IMR-90 (cell line): ENCODE results near the gene DNAJB4. TPM values are rescaled to one million over a fixed set of nuclear protein-coding genes. Genes with fewer than 3 reads are reported as not detected.

Source experiments
- ATAC-seq: fragments of 200-7000 bp; cut with Tn5 transposase; 2 replicates; pipeline ENCODE4 v1.9.1; 2020; ENCODE audit warnings: low read depth, mild to moderate bottlenecking, moderate library complexity
- BruUV-seq: library from RNA; stranded (reverse); fragments of 400-500 nt; replicated peaks from 2 replicates; lab custom pipeline; 2021; lab: Mats Ljungman, UMichigan
- CTCF ChIA-PET: fragments of 300-600 bp; formaldehyde crosslinking; extraction: SDS; loops from one replicate; lab custom pipeline; 2021; ENCODE audit warnings: antibody characterized with exemption; lab: Yijun Ruan, JAX
- POLR2A ChIA-PET: fragments of 300-600 bp; sonication (Branson Sonifier 250); formaldehyde crosslinking; loops from one replicate; lab custom pipeline; 2022; ENCODE audit warnings: antibody characterized with exemption; ENCODE audit not compliant: unreplicated experiment; lab: Charles Lee
- DNase-seq: peaks from one replicate; pipeline ENCODE4 v3.0.0; 2013
- H2AFZ ChIP-seq: replicated peaks from 2 replicates; pipeline ENCODE3; 2013; ENCODE audit warnings: low read length, mild to moderate bottlenecking; ENCODE audit not compliant: poor library complexity
- H2AK5ac ChIP-seq: 2 replicates; pipeline ENCODE4 v1.6.1; 2013; ENCODE audit warnings: low read depth, low read length, inconsistent platforms
- H2AK9ac ChIP-seq: replicated peaks from 2 replicates; pipeline ENCODE3; 2013; ENCODE audit warnings: mild to moderate bottlenecking, low read depth, low read length, moderate library complexity; ENCODE audit not compliant: poor library complexity
- H2BK120ac ChIP-seq: 2 replicates; pipeline ENCODE4 v1.6.1; 2013; ENCODE audit warnings: low read depth, low read length, inconsistent platforms
- H2BK15ac ChIP-seq: 3 replicates; pipeline ENCODE4 v1.6.1; 2013; ENCODE audit warnings: low read depth, low read length, inconsistent platforms
- H2BK20ac ChIP-seq: 2 replicates; pipeline ENCODE4 v1.6.1; 2013; ENCODE audit warnings: low read depth, mild to moderate bottlenecking, inconsistent platforms, low read length, moderate library complexity
- H2BK5ac ChIP-seq: 2 replicates; pipeline ENCODE4 v1.6.1; 2013; ENCODE audit warnings: mild to moderate bottlenecking, low read depth, low read length, inconsistent platforms; ENCODE audit not compliant: poor library complexity, severe bottlenecking
- H3K14ac ChIP-seq: replicated peaks from 2 replicates; pipeline ENCODE4 v1.6.1; 2013; ENCODE audit warnings: low read depth, low read length, inconsistent platforms
- H3K18ac ChIP-seq: 2 replicates; pipeline ENCODE4 v1.6.1; 2013; ENCODE audit warnings: low read depth, low read length, control low read depth
- H3K23ac ChIP-seq: 2 replicates; pipeline ENCODE4 v1.6.1; 2013; ENCODE audit warnings: low read depth, low read length, inconsistent platforms
- H3K27ac ChIP-seq: 2 replicates; pipeline ENCODE4 v1.5.1; 2013; ENCODE audit warnings: mild to moderate bottlenecking, control low read depth, low read length; ENCODE audit not compliant: insufficient read depth
- H3K27me3 ChIP-seq: 2 replicates; pipeline ENCODE4 v1.6.1; 2013; ENCODE audit warnings: low read length; ENCODE audit not compliant: control insufficient read depth, insufficient read depth
- H3K36me3 ChIP-seq: 2 replicates; pipeline ENCODE4 v1.6.1; 2013; ENCODE audit warnings: low read length, mixed read lengths; ENCODE audit not compliant: control insufficient read depth, insufficient read depth
- H3K4ac ChIP-seq: 2 replicates; pipeline ENCODE4 v1.6.1; 2013; ENCODE audit warnings: low read depth, low read length, inconsistent platforms
- H3K4me1 ChIP-seq: 2 replicates; pipeline ENCODE4 v1.6.1; 2013; ENCODE audit warnings: low read length, mixed read lengths; ENCODE audit not compliant: control insufficient read depth, insufficient read depth
- H3K4me2 ChIP-seq: 2 replicates; pipeline ENCODE4 v1.6.1; 2013; ENCODE audit warnings: low read depth, mild to moderate bottlenecking, control low read depth, low read length, moderate library complexity
- H3K4me3 ChIP-seq: 2 replicates; pipeline ENCODE4 v1.5.1; 2013; ENCODE audit warnings: low read depth, mild to moderate bottlenecking, control low read depth, low read length, moderate library complexity; ENCODE audit not compliant: insufficient read depth
- H3K56ac ChIP-seq: 2 replicates; pipeline ENCODE4 v1.6.1; 2013; ENCODE audit warnings: low read length, inconsistent platforms; ENCODE audit not compliant: insufficient read depth; ENCODE audit errors: extremely low read depth
- H3K79me1 ChIP-seq, 2 experiments: 2 replicates each; pipeline ENCODE4 v1.6.1; 2013; ENCODE audit warnings: low read length in 2 of 2, inconsistent platforms in 1 of 2, low read depth in 1 of 2
- H3K9ac ChIP-seq: 2 replicates; pipeline ENCODE4 v1.6.1; 2013; ENCODE audit warnings: low read depth, low read length, control low read depth
- H3K9me1 ChIP-seq: 2 replicates; pipeline ENCODE4 v1.6.1; 2013; ENCODE audit warnings: low read length, inconsistent platforms; ENCODE audit not compliant: insufficient read depth
- H3K9me3 ChIP-seq: 2 replicates; pipeline ENCODE4 v1.6.1; 2013; ENCODE audit warnings: low read length; ENCODE audit not compliant: control insufficient read depth, insufficient read depth
- H4K20me1 ChIP-seq: 2 replicates; pipeline ENCODE4 v1.6.1; 2013; ENCODE audit warnings: low read length, inconsistent platforms; ENCODE audit not compliant: insufficient read depth
- H4K5ac ChIP-seq: 2 replicates; pipeline ENCODE4 v1.6.1; 2013; ENCODE audit warnings: mild to moderate bottlenecking, low read depth, low read length, control low read depth
- H4K8ac ChIP-seq, 2 experiments: 2 replicates each; pipeline ENCODE4 v1.6.1; 2013; ENCODE audit warnings: low read depth in 2 of 2, low read length in 2 of 2, control low read depth in 1 of 2, inconsistent platforms in 1 of 2
- H4K91ac ChIP-seq: 2 replicates; pipeline ENCODE4 v1.6.1; 2013; ENCODE audit warnings: low read depth, low read length, inconsistent platforms; ENCODE audit not compliant: insufficient read depth
- BHLHE40 ChIP-seq: fragments of 150-350 bp; IDR thresholded peaks from 2 replicates; pipeline ENCODE4 v1.6.1; 2016; ENCODE audit warnings: mild to moderate bottlenecking, low read depth, low read length
- CEBPB ChIP-seq: IDR thresholded peaks from 2 replicates; pipeline ENCODE4 v1.6.1; 2012; ENCODE audit warnings: low read depth, low read length, improper control_type of control experiment
- CHD1 ChIP-seq: IDR thresholded peaks from 2 replicates; pipeline ENCODE4 v1.6.1; 2012; ENCODE audit warnings: low read depth, low read length, improper control_type of control experiment
- CTCF ChIP-seq: conservative IDR thresholded peaks from 2 replicates; pipeline ENCODE4 v1.5.1; 2012; ENCODE audit warnings: mild to moderate bottlenecking, low read depth, low read length, improper control_type of control experiment
- ELK1 ChIP-seq: fragments of 150-350 bp; IDR thresholded peaks from 2 replicates; pipeline ENCODE4 v1.6.1; 2016; ENCODE audit warnings: low read depth, mild to moderate bottlenecking, low read length, moderate library complexity, borderline replicate concordance
- FOS ChIP-seq: fragments of 150-350 bp; IDR thresholded peaks from 2 replicates; pipeline ENCODE4 v1.6.1; 2016; ENCODE audit warnings: low read depth, low read length
- MAFK ChIP-seq: IDR thresholded peaks from 2 replicates; pipeline ENCODE4 v1.6.1; 2012; ENCODE audit warnings: low read depth, low read length, improper control_type of control experiment
- MAZ ChIP-seq: IDR thresholded peaks from 2 replicates; pipeline ENCODE4 v1.6.1; 2012; ENCODE audit warnings: low read depth, mild to moderate bottlenecking, low read length, improper control_type of control experiment, moderate library complexity, borderline replicate concordance
- MXI1 ChIP-seq: IDR thresholded peaks from 2 replicates; pipeline ENCODE4 v1.6.1; 2012; ENCODE audit warnings: low read depth, mild to moderate bottlenecking, low read length, moderate library complexity, borderline replicate concordance
- NFE2L2 ChIP-seq: fragments of 150-350 bp; IDR thresholded peaks from 2 replicates; pipeline ENCODE4 v1.6.1; 2016; ENCODE audit warnings: low read depth, mild to moderate bottlenecking, low read length
- POLR2A ChIP-seq: IDR thresholded peaks from 2 replicates; pipeline ENCODE4 v1.6.1; 2012; ENCODE audit warnings: mild to moderate bottlenecking, low read depth, low read length
- RAD21 ChIP-seq: IDR thresholded peaks from 2 replicates; pipeline ENCODE4 v1.6.1; 2012; ENCODE audit warnings: low read length, improper control_type of control experiment
- RCOR1 ChIP-seq: IDR thresholded peaks from 2 replicates; pipeline ENCODE4 v1.6.1; 2012; ENCODE audit warnings: mild to moderate bottlenecking, low read length, improper control_type of control experiment; ENCODE audit not compliant: insufficient replicate concordance
- RFX5 ChIP-seq: IDR thresholded peaks from 2 replicates; pipeline ENCODE4 v1.8.0; 2012; ENCODE audit warnings: low read depth, mild to moderate bottlenecking, low read length, moderate library complexity
- SMC3 ChIP-seq: fragments of 150-350 bp; IDR thresholded peaks from 2 replicates; pipeline ENCODE4 v1.6.1; 2016; ENCODE audit warnings: low read depth, mild to moderate bottlenecking, antibody characterized with exemption, low read length, moderate library complexity
- WGBS, 2 experiments: methylation state at CpG; one replicate each; pipeline versions ENCODE4 v1.1.5 to v1.1.7; 2013; ENCODE audit warnings: missing lambda C conversion rate in 2 of 2; ENCODE audit not compliant: insufficient read length in 1 of 2; ENCODE audit errors: extremely low coverage in 2 of 2; 5-methylcytosine and 5-hydroxymethylcytosine counted together
- dilution Hi-C: fragments of 300-500 bp; cut with HindIII; formaldehyde crosslinking; loops from one replicate; pipeline ENCODE4 v1.14.3; 2018; ENCODE audit warnings: low sequenced_read_pairs; ENCODE audit not compliant: unreplicated experiment
- in situ Hi-C: fragments of 300-500 bp; cut with MboI; formaldehyde crosslinking; loops from 3 replicates; pipeline ENCODE4 v1.14.3; 2019; ENCODE audit warnings: low sequenced_read_pairs, inconsistent platforms, mixed read lengths
- intact Hi-C: fragments of 100-400 bp; cut with micrococcal nuclease; formaldehyde crosslinking; loops from 2 replicates; pipeline ENCODE4 v1.10.0; 2022
- polyA plus RNA-seq, 3 experiments: library from polyadenylated mRNA; depleted of rRNA; stranded (reverse); fragments of >200 nt; gene quantifications; 2 replicates each; pipeline ENCODE4 v1.2.3, GENCODE V29; 2012; ENCODE audit warnings: low replicate concordance in 1 of 3
- total RNA-seq: library from RNA; depleted of rRNA; stranded (reverse); fragments of >200 nt; gene quantifications from 2 replicates; pipeline ENCODE4 v1.2.3, GENCODE V29; 2012
- TF ChIP-seq, protein P1 (sequence below): fragments of 150-350 bp; IDR thresholded peaks from 2 replicates; pipeline ENCODE4 v1.6.1; 2017; ENCODE audit warnings: mild to moderate bottlenecking, antibody characterized with exemption, low read length, low read depth

Gene DNAJB4
- total and polyA plus RNA-seq, 2 of the 4 experiments (the other 2 are of a cell fraction), result 30.6 to 31.0 TPM

- in situ Hi-C loops, result no loop called here
- CTCF ChIA-PET, result no interaction called here
- Histone ChIP-seq H3K9me3 (0 out of 2 replicates have a peak, but pooled peaks cover 3% of the 10 kb centered on the region), H3K36me3 (no peaks in the 10 kb centered on the region), H4K8ac (no peak overlapping the region), H2BK15ac (no peak overlapping the region), H2AFZ (no peak overlapping the region), H3K27ac (no peak overlapping the region), H3K14ac (no peak overlapping the region), H2BK120ac (no peak overlapping the region), H4K20me1 (no peaks in the 10 kb centered on the region), H2BK5ac (no peak overlapping the region), H2AK9ac (peak overlapping the region; percentile 31), H2BK20ac (no peak overlapping the region), H3K27me3 (peaks cover 23% of the 10 kb centered on the region), H3K4me2 (no peak overlapping the region), H4K5ac (no peak overlapping the region), H3K4me3 (no peak overlapping the region), H2AK5ac (no peak overlapping the region), H3K4me1 (no peaks in the 10 kb centered on the region), H4K91ac (no peak overlapping the region), H3K18ac (no peak overlapping the region), H3K79me1 (no peaks in the 10 kb centered on the region), H3K23ac (no peak overlapping the region), H3K9me1 (no peaks in the 10 kb centered on the region), H3K9ac (no peak overlapping the region), H3K56ac (no peak overlapping the region), H3K4ac (no peak overlapping the region)
- WGBS, 2 experiments, result 92% methylated on average over 10 of the region's 14 CpGs; no CpG with 5 or more reads in 1 of the 2 experiments
- TF ChIP-seq CTCF, result no peak
- TF ChIP-seq NFE2L2, result no peak
- TF ChIP-seq CHD1, result no peak
- TF ChIP-seq BHLHE40, result no peak
- no peak for TF ChIP-seq ELK1
- no peak for TF ChIP-seq MAZ
- TF ChIP-seq POLR2A, result no peak
- no peak for TF ChIP-seq SMC3
- TF ChIP-seq RCOR1, result no peak
- TF ChIP-seq, protein P1, sequence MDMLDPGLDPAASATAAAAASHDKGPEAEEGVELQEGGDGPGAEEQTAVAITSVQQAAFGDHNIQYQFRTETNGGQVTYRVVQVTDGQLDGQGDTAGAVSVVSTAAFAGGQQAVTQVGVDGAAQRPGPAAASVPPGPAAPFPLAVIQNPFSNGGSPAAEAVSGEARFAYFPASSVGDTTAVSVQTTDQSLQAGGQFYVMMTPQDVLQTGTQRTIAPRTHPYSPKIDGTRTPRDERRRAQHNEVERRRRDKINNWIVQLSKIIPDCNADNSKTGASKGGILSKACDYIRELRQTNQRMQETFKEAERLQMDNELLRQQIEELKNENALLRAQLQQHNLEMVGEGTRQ, result no peak
- TF ChIP-seq FOS, result no peak
- no peak for TF ChIP-seq MAFK
- no peak for TF ChIP-seq RFX5
- TF ChIP-seq RAD21, result no peak
- no peak for TF ChIP-seq CEBPB
- TF ChIP-seq MXI1, result no peak
- POLR2A ChIA-PET, result no interaction called here
- no TSS peak for BruUV-seq
- dilution Hi-C loops, result no loop called here
- intact Hi-C loops, result no loop called here
- ATAC-seq, result no peak
- no peak for DNase-seq
These were observed 40.2 kb downstream of the DNAJB4 start for GRCh38 chr1:78044796-78045562.
